Upper lobe of right lung (tissue), 1 donor: ENCODE data around the gene GPRC5A. TPM values are rescaled to one million over a fixed set of nuclear protein-coding genes. Genes with fewer than 3 reads are reported as not detected.
A peak's percentile ranks its signal among the peaks of the same experiment; 100 is the strongest.

Experiments
- ATAC-seq: fragments of 200-7000 bp; cut with Tn5 transposase; one replicate; pipeline ENCODE4 v1.9.1; 2020; ENCODE audit warnings: mild to moderate bottlenecking, moderate library complexity
- DNase-seq: peaks from one replicate; pipeline ENCODE4 v3.0.0-alpha.2; 2020
- H3K27ac ChIP-seq: fragments of 200-600 bp; one replicate; pipeline ENCODE4 v1.8.0; 2022
- H3K27me3 ChIP-seq: fragments of 200-600 bp; one replicate; pipeline ENCODE4 v1.8.0; 2022; ENCODE audit warnings: mild to moderate bottlenecking
- H3K36me3 ChIP-seq: fragments of 200-600 bp; one replicate; pipeline ENCODE4 v1.8.0; 2022
- H3K4me1 ChIP-seq: fragments of 200-600 bp; one replicate; pipeline ENCODE4 v1.8.0; 2022
- H3K4me3 ChIP-seq: fragments of 200-600 bp; one replicate; pipeline ENCODE4 v1.8.0; 2022; ENCODE audit warnings: mild to moderate bottlenecking
- H3K9me3 ChIP-seq: fragments of 200-600 bp; one replicate; pipeline ENCODE4 v1.8.0; 2022
- intact Hi-C: fragments of 100-400 bp; cut with DNase I; formaldehyde crosslinking; loops from one replicate; pipeline ENCODE4 v1.11.0; 2022
- total RNA-seq: library from RNA; stranded (reverse); fragmentation: NEBNext Ultra II Directional; extraction: Animal tissue kit (Norgen Biotek cat#: 25700); gene quantifications from one replicate; pipeline ENCODE4 v1.2.1, GENCODE V29; 2021
- TF ChIP-seq, protein P1 (sequence below): fragments of 200-600 bp; IDR thresholded peaks from one replicate; pipeline ENCODE4 v1.8.0; 2022; ENCODE audit warnings: antibody characterized with exemption
- donor health status: DM: no; HTN: yes; CAD: no; lungs with severe emphysema.

GPRC5A gene
- total RNA-seq, 1 donor from 2014 or later: 886 TPM

DNA sequence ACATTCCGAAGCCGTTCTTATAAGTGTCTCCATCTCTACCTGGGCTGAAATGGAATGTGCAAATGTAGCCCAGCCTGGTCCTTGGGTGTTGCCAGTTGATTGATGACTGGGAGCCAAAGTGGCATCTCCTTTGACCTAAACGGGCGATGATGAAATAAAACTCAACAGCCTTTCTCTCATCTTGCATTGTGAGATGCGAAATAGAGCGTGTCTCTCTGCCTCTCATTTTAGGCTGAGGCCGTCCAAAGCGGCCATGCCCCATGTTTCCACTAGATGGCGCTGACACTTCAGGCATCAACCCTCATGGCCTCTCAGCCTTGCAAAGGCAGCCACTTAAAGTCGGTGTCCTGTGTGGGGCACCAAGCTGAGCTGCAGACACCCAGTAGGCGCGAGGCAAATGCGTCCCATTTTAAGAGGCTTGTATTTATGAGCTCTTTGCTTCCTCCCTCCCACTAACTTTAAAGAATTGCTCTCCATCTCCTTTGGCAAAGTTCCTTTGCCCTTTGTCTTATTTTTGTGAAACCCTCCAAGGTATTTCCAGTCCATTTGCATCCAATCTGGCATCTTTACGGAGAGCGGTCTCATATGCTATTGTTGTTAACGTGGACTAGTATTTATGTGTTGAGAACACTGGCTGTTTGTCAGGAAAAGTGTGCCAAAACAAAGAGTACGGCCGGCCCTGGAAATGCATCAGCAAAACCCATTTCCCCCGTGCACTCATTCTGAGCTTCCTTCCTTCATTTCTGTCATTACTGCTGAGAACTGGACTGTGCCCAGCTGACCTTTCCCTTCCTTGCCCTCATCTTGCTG, 25.0 kb downstream of the GPRC5A start:
- intact Hi-C loops: no loop called here
- TF ChIP-seq, protein P1, sequence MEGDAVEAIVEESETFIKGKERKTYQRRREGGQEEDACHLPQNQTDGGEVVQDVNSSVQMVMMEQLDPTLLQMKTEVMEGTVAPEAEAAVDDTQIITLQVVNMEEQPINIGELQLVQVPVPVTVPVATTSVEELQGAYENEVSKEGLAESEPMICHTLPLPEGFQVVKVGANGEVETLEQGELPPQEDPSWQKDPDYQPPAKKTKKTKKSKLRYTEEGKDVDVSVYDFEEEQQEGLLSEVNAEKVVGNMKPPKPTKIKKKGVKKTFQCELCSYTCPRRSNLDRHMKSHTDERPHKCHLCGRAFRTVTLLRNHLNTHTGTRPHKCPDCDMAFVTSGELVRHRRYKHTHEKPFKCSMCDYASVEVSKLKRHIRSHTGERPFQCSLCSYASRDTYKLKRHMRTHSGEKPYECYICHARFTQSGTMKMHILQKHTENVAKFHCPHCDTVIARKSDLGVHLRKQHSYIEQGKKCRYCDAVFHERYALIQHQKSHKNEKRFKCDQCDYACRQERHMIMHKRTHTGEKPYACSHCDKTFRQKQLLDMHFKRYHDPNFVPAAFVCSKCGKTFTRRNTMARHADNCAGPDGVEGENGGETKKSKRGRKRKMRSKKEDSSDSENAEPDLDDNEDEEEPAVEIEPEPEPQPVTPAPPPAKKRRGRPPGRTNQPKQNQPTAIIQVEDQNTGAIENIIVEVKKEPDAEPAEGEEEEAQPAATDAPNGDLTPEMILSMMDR: peak; percentile 99
- no peaks in the 10 kb centered on the region for H3K9me3 ChIP-seq
- H3K36me3 ChIP-seq: peaks cover 7% of the 10 kb centered on the region
- peak; percentile 93 for ATAC-seq
- peak overlapping the region; percentile 34 for H3K27ac ChIP-seq
- peaks cover 7% of the 10 kb centered on the region for H3K4me1 ChIP-seq
- DNase-seq: peak; percentile 87
- no peak overlapping the region for H3K4me3 ChIP-seq
- H3K27me3 ChIP-seq: no peaks in the 10 kb centered on the region

DNA sequence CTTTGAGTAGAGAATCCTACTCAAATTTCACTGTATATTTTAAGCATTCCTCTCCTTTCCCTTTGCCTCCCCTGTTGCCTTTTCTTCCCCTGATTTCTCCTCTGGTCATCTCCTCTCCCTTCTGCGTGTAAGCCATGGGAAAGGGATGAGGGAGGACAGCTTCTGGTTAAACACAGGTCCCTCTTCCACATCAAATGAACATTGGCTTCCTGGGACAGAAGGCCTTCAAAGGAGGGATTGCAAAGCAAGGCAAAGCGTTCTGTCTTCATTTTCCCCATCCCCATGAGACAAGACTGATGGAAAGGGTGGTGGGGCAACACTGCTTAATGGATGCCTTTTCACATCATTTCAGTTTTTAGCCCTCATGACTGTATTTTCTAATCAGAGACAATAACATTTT, 26.2 kb downstream of the GPRC5A start:
- DNase-seq: no peak
- intact Hi-C loops: no loop called here
- TF ChIP-seq, protein P1: no peak
- no peaks in the 10 kb centered on the region for H3K9me3 ChIP-seq
- H3K36me3 ChIP-seq: peaks cover 7% of the 10 kb centered on the region
- no peak overlapping the region for H3K27ac ChIP-seq
- H3K4me1 ChIP-seq: peaks cover 7% of the 10 kb centered on the region
- no peaks in the 10 kb centered on the region for H3K27me3 ChIP-seq
- H3K4me3 ChIP-seq: no peak overlapping the region
- ATAC-seq: no peak

DNA sequence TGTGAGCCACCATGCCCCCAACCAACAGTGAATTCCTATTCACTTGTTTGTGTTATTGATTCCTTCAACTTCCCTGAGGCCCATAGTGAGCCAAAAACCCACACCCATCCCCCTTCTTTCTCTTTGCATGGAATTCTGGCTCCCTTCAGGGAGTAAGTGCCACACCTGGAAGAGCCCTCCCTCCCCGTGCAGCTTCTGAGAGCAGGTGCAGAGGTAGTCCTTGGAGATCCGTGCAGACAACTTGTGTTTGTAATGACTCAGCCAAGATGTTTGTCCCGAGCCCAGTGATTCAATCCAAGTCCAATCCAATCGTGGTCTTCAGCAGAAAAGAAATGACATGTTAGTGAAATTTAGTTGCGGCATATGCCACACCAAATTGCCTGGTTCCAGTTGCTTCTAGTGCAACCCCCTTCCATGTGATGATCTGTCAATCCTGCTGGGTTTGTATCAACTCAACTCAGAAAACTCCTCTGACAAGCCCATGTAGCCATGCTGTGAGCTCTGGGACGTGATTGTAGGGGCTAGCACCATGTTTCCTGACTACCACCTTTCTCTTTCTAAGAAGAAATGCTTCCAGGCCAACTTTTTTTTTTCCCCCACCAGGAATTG, 27.5 kb downstream of the GPRC5A start:
- intact Hi-C loops: no loop called here
- TF ChIP-seq, protein P1: no peak
- no peak overlapping the region for H3K4me3 ChIP-seq
- peaks cover 7% of the 10 kb centered on the region for H3K4me1 ChIP-seq
- ATAC-seq (no peak), DNase-seq (no peak)
- H3K27me3 ChIP-seq: no peaks in the 10 kb centered on the region
- H3K9me3 ChIP-seq: no peaks in the 10 kb centered on the region
- H3K36me3 ChIP-seq: no peaks in the 10 kb centered on the region
- H3K27ac ChIP-seq: no peak overlapping the region

DNA sequence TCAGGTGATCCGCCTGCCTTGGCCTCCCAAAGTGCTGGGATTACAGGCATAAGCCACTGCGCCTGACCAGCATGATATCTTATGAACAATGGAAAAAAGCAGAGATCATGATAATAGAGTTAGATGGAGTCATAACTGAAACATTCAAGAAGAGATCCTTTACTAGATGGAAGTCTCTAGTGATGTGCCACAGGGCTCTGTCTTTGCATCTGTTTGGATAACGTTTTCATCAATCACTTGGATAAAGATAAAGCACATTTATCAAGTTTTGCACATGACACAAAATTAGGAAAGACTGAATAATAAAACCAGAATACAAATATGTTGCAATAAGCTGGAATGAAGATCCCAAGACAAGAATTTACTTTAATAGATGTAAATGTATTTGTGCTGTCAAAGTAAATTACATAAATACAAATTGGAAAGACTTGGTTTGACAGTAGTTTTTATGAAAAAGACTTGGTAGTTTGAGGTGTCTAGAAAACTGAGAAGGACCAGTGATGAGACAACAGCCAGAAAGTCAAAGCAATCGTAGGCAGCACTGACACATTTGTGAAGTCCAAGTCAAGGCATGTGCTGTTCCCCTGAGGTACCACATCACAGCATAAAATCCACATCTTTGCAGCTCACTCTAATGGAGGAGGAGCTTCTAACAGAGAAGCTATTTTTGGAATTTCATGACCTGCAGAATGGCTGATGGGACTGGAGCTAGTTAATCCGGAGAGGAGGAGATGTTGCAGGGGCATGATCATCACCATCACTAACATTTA, 28.5 kb downstream of the GPRC5A start:
- intact Hi-C loops: no loop called here

DNA sequence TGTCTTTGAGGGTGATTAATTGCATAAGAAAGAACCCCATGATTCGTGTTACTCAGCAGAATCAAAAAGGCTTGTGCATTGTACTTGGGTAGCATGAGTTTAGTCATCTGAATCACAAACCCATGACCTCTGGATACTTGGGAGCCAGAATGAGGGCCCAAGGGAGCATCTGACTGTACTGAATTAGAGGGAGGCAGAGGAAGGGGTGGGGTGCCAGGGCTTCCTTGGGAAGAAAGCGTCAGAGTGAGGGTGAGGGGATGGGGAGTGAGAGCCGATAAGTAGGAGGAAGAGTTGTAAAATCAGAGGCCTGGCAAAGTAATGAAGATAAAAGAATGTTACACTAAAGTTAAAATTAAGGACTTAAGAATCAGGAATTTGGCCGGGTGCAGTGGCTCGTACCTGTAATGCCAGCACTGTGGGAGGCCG, 30.8 kb downstream of the GPRC5A start:
- no peak for DNase-seq
- ATAC-seq: no peak
- Histone ChIP-seq H3K27me3 (no peaks in the 10 kb centered on the region), H3K9me3 (no peaks in the 10 kb centered on the region), H3K36me3 (no peaks in the 10 kb centered on the region), H3K27ac (no peak overlapping the region), H3K4me3 (no peak overlapping the region), H3K4me1 (no peaks in the 10 kb centered on the region)
- intact Hi-C loops: no loop called here
- TF ChIP-seq, protein P1: no peak

More for the DNA sequence above, 28.5 kb downstream of the GPRC5A start:
- TF ChIP-seq, protein P1: no peak
- Histone ChIP-seq H3K4me3 (no peak overlapping the region), H3K27me3 (no peaks in the 10 kb centered on the region), H3K27ac (no peak overlapping the region), H3K36me3 (no peaks in the 10 kb centered on the region), H3K9me3 (no peaks in the 10 kb centered on the region), H3K4me1 (peaks cover 7% of the 10 kb centered on the region)
- no peak for DNase-seq
- no peak for ATAC-seq
